ENCODE data around the gene DAB1.

Gene DAB1

GRCh38 chr1:56965916-56966697 is 457.8 kb downstream of the DAB1 start, which contains the start of gene C8B:
C8B (minus strand) TSS chr1:56966015; CDS start chr1:56965948, 67 bp downstream.
- no peak for DNase-seq

GRCh38 chr1:56965191-56965590 is 458.7 kb downstream of the DAB1 start:
- DNase-seq, result no peak

DNA sequence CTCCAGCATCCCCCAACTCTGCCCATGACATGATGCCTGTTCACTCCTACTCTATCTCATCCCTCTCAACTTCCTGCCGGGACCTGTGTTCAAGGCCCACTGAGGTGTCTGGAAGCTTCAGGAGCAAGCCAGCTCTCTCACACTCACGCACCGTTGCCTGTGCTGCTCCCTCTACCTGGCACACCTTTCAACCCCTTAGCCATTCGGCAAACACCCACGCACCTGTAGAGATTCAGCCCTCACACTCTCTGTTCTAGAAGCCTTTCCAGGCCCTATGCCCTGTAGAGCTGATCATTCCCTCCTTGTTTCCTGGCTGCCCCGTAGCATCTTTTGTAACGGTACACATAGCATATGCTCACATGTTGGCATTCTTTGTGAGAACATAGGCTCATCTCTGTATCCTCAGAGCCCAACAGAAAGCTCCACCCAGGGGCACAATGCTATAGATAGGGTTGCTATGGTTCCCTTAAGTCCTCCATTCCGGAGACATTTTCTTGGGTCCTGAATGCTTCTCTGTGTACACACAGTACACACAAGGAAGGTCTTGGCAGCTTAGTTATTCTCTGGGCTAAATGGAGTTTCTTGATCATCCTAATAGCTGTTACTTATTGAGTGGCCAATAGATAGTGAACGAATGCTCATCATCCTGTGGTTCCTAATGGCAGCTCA is 459.4 kb downstream of the DAB1 start:
- no peak for DNase-seq

- no peak for DNase-seq
These were observed 460.2 kb downstream of the DAB1 start for GRCh38 chr1:56963667-56964066.

- no peak for DNase-seq
These were observed 462.4 kb downstream of the DAB1 start for GRCh38 chr1:56961426-56961825.

GRCh38 chr1:56958526-56958925 is 465.3 kb downstream of the DAB1 start:
- DNase-seq, result no peak

DNA sequence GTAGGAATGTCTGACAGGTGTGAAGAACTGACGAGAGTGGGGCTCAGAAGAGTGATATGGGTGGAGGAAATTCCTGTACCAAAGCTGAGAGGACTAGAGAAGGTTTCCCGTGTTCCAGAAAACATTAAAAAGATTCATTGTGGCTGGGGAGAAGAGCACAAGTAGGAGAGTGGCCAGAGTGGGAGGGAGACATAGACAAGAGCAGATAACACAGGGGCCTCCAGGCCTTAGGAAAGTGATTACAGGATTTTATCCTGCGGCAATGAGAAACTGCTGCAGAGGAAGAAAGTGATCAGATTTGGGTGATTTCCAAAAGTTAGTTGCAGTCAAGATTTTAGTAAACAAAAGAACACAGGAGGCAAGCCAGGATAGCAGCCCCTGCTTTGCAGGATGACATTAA is 465.9 kb downstream of the DAB1 start:
- DNase-seq, result no peak

GRCh38 chr1:56954664-56955063 is 469.2 kb downstream of the DAB1 start:
- no peak for DNase-seq

- no peak for DNase-seq
These were observed 470.5 kb downstream of the DAB1 start for GRCh38 chr1:56953386-56953785.

DNA sequence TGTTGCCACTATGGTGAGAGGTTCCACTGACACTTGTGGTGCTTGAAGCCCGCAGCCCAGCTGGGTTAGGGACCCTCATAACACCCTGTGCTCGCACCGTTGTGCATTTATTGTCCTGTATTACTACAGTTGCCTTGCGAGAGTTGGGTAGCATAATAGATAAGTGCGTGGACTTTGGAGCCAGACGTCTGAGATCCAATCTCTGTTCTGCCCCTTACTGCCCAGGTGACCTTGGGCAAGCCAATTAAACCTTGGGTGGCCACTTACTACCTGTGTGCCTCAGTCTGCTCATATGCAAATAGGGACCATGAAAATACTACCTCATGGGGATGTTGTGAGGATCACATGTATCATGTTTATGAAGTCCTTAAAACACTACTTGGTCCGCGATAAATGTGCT is 471.4 kb downstream of the DAB1 start:
- DNase-seq, result no peak

DNA sequence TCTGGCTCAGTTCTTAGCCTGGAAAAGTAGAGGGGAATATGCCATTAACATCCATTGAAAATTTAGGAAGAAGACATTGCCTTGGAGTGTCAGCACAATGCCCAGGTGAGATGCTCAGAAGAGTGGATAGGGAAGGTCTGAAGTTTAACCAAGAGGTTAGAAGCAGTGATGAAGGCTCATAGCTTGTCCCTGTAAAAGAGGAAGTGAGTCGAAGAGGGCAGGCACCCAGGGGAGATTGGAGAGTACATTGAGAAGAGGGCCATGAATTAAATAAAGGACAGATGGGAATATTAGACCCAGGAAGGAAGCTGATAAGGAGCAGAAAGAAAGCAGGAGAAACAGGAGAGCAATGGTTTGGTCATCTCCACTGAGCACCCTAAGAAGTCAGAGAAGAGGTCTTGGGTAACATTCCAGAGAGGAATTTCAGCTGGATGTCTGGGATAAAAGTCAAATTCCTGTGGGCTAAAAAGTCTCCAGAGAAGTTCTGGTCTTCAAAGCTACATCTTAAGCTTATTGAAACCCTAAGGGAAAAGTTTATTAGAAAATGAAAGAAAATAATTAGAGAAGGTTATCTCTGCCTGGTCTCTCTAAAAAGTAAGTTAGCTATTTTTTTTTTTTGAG is 475.3 kb downstream of the DAB1 start:
- DNase-seq, result no peak

All from activated CD4-positive, alpha-beta T cell treated with anti-CD3 and anti-CD28 coated beads for 48 hours (primary cell).